ENCODE data around the gene RHEBL1.

RHEBL1 gene

GRCh38 chr12:49069507-49070346, at the start of gene RHEBL1:
Gene RHEBL1, minus strand, starts transcription at chr12:49069979. Its CDS starts 194 bp downstream, at chr12:49069785.
- H3K36me3 ChIP-seq (ENCODE audit: control insufficient read depth, insufficient read depth, low read length): peaks cover 4% of the 10 kb centered on the region
- no peaks in the 10 kb centered on the region for H3K27me3 ChIP-seq (replicated peaks; ENCODE audit: control insufficient read depth, insufficient read depth, low read length)
- H3K4me3 ChIP-seq (replicated peaks; ENCODE audit: low read depth, low read length): peak within 1 kb of the TSS; percentile 81
- TF ChIP-seq CTCF (IDR thresholded peaks at IDR 0.05; ENCODE audit: insufficient read depth, low read length, poor library complexity, severe bottlenecking): peak; percentile 37
- DNase-seq (ENCODE audit: extremely low read depth, insufficient read length): peak; percentile 100

DNA sequence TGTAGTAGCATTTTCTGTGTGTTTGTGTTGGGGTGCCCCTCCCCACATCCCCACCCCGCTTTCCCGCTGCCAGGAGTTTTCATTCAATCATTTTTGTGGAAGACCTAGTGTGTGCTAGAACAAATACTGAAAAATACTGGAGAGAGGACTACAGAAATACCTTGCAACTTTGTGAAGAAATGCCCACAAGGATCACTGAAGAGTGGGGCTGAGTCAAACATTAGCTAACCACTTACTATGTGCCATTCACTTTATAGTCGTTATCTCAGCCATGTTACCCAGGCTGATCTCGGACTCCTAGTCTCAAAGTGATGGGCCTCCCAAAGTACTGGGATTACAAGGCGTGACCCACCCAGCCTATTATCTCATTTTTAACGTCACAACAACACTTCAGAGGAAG, 41.4 kb upstream of the RHEBL1 start:
- TF ChIP-seq CTCF (IDR thresholded peaks at IDR 0.05; ENCODE audit: insufficient read depth, low read length, poor library complexity, severe bottlenecking): no peak

DNA sequence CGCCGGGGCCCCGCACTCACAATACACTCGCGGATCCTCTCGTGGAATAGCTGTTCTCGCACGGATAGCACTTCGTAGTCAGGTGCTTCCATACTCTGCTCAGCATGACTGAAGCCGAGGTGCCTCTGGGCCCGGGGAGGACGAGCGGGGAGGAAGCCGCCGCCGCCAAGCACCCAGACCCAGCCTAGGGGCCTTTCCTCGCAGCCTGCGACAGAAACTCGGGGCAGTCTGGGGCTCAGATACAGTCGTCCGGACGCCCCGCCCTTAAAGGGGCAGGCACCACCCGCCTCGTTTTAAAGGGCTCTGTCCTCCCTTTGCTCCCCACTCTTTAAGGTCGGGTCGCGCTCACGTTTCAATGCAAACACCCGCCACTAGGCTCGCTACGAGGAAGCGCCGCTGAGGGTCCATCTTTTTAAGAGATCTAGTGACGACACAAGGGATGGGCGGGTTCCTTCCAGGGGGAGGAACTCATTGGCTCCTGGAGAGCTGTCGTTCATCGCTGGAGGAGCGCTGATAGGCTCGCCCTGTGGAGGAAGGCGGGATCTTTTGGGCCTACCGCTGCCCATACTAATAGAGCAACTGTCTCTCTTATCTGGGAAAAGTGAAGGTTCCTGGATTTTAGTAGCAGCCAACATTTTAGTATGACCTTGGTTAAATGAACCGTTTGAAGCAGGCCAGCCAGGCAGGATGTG, 40.8 kb upstream of the RHEBL1 start, which contains the start of gene LMBR1L:
Gene LMBR1L (minus strand): TSS at position 384 of the 692 bp plus-strand sequence. CDS start 292 bp downstream, at position 92.
- H3K36me3 ChIP-seq (ENCODE audit: control insufficient read depth, insufficient read depth, low read length): no peaks in the 10 kb centered on the region; the same call in 1 of the 2 replicates
- TF ChIP-seq CTCF (IDR thresholded peaks at IDR 0.05; ENCODE audit: insufficient read depth, low read length, poor library complexity, severe bottlenecking): peak; percentile 41
- DNase-seq (ENCODE audit: extremely low read depth, insufficient read length): peak; percentile 91
- no peaks in the 10 kb centered on the region for H3K27me3 ChIP-seq (replicated peaks; ENCODE audit: control insufficient read depth, insufficient read depth, low read length)
- peak within 1 kb of the TSS; percentile 94 for H3K4me3 ChIP-seq (replicated peaks; ENCODE audit: low read depth, low read length)

More for the DNA sequence above, 41.4 kb upstream of the RHEBL1 start:
- Histone ChIP-seq H3K36me3 (ENCODE audit: control insufficient read depth, insufficient read depth, low read length) (no peaks in the 10 kb centered on the region; the same call in 1 of the 2 replicates), H3K27me3 (replicated peaks; ENCODE audit: control insufficient read depth, insufficient read depth, low read length) (no peaks in the 10 kb centered on the region), H3K4me3 (replicated peaks; ENCODE audit: low read depth, low read length) (peak overlapping the region; percentile 43)
- no peak for DNase-seq (ENCODE audit: extremely low read depth, insufficient read length)

DNA sequence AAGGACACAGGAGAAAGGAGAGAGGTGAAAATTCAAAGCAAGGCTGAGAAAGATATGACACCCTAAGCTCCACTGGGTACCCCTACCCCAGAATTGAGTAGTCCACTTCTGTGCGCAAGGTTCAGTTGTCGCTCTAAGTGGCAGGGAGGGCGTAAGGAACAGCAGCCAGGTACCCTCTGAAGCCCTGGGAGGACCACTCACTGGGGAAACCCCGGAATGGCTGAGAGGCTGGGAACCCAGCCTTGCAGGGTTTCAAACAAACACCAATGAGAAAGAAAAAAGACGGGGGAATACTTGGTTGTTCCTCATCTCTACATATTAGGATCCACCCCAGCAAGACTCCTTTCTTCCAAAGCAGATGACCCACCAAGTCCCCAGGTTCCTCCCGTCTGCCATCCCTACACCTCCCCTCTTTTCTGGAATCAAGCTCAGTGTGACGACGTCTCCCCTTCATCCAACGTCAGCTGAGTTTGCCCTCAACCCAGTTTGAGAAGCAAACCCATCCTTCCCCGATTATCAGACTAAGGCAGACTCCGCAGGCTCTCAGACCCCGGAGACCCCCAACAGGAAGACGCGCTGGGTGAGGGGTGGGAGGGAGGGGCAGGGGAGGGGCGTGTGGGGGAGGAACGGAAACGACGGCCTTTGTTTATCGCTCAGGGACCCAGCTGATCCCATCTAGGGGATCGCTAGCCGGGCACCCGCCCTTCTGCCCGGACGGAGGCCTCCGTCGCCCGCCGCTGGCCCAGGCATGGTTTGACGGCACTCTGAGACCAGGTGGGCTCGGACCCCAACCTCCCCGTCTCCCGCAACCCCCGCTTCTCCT, 40.1 kb upstream of the RHEBL1 start:
- Histone ChIP-seq H3K27me3 (replicated peaks; ENCODE audit: control insufficient read depth, insufficient read depth, low read length) (no peaks in the 10 kb centered on the region), H3K4me3 (replicated peaks; ENCODE audit: low read depth, low read length) (peak overlapping the region; percentile 94), H3K36me3 (ENCODE audit: control insufficient read depth, insufficient read depth, low read length) (no peaks in the 10 kb centered on the region; the same call in 1 of the 2 replicates)
- no peak for DNase-seq (ENCODE audit: extremely low read depth, insufficient read length)
- TF ChIP-seq CTCF (IDR thresholded peaks at IDR 0.05; ENCODE audit: insufficient read depth, low read length, poor library complexity, severe bottlenecking): no peak

DNA sequence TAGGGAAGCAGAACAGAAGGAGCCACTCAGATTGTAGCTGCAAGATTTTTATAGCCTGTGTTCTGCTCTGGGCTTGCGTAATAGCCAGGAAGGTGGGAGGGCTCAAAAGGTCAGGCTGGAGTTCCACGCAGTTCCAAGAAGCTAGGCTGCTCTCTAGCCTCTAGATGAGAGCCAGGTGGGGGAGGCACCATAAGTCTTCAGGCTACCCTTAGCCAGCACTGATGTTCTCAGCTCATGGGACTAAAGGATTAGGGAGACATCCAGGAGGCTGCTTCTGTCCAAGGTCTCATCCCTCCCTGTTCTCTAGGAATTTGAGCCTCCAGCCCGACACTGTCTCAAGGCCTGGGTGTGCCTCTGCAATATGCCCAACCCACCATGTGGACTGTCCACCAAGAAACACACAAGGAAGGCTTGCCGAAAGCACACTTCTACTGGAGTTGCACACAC, 39.2 kb upstream of the RHEBL1 start:
- no peak for TF ChIP-seq CTCF (IDR thresholded peaks at IDR 0.05; ENCODE audit: insufficient read depth, low read length, poor library complexity, severe bottlenecking)
- peaks cover 2% of the 10 kb centered on the region for H3K36me3 ChIP-seq (ENCODE audit: control insufficient read depth, insufficient read depth, low read length)
- no peaks in the 10 kb centered on the region for H3K27me3 ChIP-seq (replicated peaks; ENCODE audit: control insufficient read depth, insufficient read depth, low read length)
- H3K4me3 ChIP-seq (replicated peaks; ENCODE audit: low read depth, low read length): no peak overlapping the region
- no peak for DNase-seq (ENCODE audit: extremely low read depth, insufficient read length)
